Ascending aorta (tissue), 2 donors: ENCODE results near the gene PDE4B. TPM values are rescaled to one million over a fixed set of nuclear protein-coding genes. Genes with fewer than 3 reads are reported as not detected.
A peak's percentile ranks its signal among the peaks of the same experiment; 100 is the strongest.

Experiments used
- DNase-seq, 2 donors: peaks; one replicate each; pipeline ENCODE4 v3.0.0-alpha.2; 2019; ENCODE audit warnings: low spot score in 2 of 2
- H3K27ac ChIP-seq, 2 donors: fragments of 200-600 bp; sonication (generic); one replicate each; pipeline ENCODE4 v1.5.1; 2016 to 2017; ENCODE audit warnings: mild to moderate bottlenecking in 1 of 2
- H3K27me3 ChIP-seq: fragments of 200-600 bp; sonication (generic); one replicate; pipeline ENCODE4 v1.5.1; 2017
- H3K36me3 ChIP-seq, 2 donors: fragments of 200-600 bp; sonication (generic); one replicate each; pipeline ENCODE4 v1.5.1; 2016
- H3K4me1 ChIP-seq, 2 donors: fragments of 200-600 bp; sonication (generic); one replicate each; pipeline ENCODE4 v1.5.1; 2016 to 2017; ENCODE audit warnings: mild to moderate bottlenecking in 1 of 2
- H3K4me3 ChIP-seq, 2 donors: fragments of 200-600 bp; sonication (generic); one replicate each; pipeline ENCODE4 v1.5.1; 2016 to 2017; ENCODE audit warnings: mild to moderate bottlenecking in 1 of 2
- H3K9me3 ChIP-seq, 2 donors: fragments of 200-600 bp; sonication (generic); one replicate each; pipeline ENCODE4 v1.5.1; 2016
- intact Hi-C: fragments of 100-400 bp; cut with DNase I; formaldehyde crosslinking; loops from one replicate; pipeline ENCODE4 v1.15.1; 2023
- total RNA-seq: library from RNA; depleted of rRNA; stranded (reverse); fragments of >200 nt; gene quantifications from one replicate; pipeline ENCODE4 v1.1.0, GENCODE V29; 2016
- TF ChIP-seq, protein P1 (sequence below), 3 experiments: fragments of 200-600 bp in 2 of 3; fragments of 450-650 bp in 1 of 3; sonication (generic) in 2 of 3; IDR thresholded peaks; one replicate each; pipeline ENCODE4 v1.5.1; 2016 to 2019; ENCODE audit warnings: antibody characterized with exemption in 3 of 3, mild to moderate bottlenecking in 1 of 3, moderate library complexity in 1 of 3

The PDE4B gene
- total RNA-seq, 1 donor from 2014 or later, result 4.5 TPM

DNA sequence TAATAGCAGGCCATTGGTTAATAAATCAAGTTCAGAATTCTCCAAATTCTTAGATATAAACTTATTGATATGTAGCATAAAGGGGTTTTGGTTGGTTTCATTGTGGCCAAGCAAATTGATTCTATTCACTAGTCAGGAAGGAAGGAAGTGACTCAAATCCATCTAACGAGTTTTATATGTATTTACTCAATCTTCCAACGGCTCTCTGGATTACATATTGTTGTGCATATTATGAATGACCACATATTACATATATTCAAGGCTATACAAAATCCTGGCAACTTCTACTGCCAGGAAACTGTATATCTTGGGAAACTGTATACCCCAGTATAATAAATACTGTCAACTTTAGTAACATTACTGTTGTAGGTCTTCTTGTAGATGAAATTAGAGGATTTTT, 20.1 kb upstream of the PDE4B start:
- Histone ChIP-seq H3K36me3 (no peaks in the 10 kb centered on the region), H3K4me3 (no peak overlapping the region), H3K9me3 (no peaks in the 10 kb centered on the region), H3K4me1 (no peaks in the 10 kb centered on the region), H3K27ac (no peak overlapping the region), H3K27me3 (no peaks in the 10 kb centered on the region)
- intact Hi-C loops, result no loop called here
- TF ChIP-seq, protein P1, sequence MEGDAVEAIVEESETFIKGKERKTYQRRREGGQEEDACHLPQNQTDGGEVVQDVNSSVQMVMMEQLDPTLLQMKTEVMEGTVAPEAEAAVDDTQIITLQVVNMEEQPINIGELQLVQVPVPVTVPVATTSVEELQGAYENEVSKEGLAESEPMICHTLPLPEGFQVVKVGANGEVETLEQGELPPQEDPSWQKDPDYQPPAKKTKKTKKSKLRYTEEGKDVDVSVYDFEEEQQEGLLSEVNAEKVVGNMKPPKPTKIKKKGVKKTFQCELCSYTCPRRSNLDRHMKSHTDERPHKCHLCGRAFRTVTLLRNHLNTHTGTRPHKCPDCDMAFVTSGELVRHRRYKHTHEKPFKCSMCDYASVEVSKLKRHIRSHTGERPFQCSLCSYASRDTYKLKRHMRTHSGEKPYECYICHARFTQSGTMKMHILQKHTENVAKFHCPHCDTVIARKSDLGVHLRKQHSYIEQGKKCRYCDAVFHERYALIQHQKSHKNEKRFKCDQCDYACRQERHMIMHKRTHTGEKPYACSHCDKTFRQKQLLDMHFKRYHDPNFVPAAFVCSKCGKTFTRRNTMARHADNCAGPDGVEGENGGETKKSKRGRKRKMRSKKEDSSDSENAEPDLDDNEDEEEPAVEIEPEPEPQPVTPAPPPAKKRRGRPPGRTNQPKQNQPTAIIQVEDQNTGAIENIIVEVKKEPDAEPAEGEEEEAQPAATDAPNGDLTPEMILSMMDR (IDR thresholded peaks at IDR 0.05), result no peak
- DNase-seq, result no peak

DNA sequence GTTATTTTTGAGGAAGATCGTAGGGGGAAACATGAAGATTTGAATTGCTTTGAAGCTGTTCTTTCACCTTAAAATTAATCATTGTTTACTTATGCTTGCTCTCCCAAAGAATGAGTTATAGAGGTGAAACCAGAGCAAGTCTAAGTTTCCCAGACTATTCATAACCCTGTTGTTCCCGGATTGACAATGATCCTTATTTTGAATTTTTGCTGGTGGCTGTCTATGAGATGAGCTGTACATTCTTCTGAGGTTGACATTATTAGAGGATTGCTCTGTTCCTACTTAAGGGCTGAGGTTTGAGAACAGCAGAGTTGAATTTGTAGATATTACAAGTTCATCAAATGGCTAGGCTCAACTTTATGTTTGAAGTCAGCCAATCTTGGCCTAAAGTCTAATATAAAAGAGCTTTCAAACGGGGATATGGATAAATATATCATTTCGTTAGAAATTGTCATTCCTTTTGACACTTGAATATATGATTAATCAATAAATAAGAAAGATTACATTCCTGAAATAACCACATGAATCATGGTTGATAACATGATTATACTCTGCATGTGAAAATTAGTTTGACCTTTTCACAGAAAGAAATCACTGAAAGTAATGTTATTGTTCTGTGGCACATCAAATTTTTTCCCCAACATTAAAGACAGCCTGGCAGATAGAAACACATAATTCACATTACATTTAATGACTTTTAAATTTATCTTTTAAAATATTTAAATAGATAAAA, 19.1 kb upstream of the PDE4B start:
- H3K9me3 ChIP-seq, result no peaks in the 10 kb centered on the region
- H3K36me3 ChIP-seq, result no peaks in the 10 kb centered on the region
- DNase-seq, result no peak
- TF ChIP-seq, protein P1 (IDR thresholded peaks at IDR 0.05), result no peak
- H3K27ac ChIP-seq, result no peak overlapping the region
- no peaks in the 10 kb centered on the region for H3K27me3 ChIP-seq
- intact Hi-C loops, result no loop called here
- H3K4me1 ChIP-seq, result no peaks in the 10 kb centered on the region
- H3K4me3 ChIP-seq, result no peak overlapping the region

DNA sequence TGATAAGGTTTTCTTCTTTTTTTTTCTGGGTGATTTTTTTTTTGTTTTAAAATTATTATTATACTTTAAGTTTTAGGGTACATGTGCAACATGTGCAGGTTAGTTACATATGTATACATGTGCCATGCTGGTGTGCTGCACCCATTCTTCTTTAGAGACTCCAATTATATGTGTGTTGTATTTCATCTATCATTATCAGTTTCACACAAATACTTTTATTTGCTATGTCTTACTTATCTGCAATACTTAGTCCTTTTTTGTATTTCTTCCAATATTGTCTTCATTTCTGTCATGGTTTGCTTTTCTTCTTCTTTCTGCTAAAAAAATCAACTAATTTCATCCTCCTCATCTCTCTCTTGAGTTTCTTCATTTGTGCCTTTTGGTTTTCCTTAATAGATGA, 3.9 kb upstream of the PDE4B start:
- no peaks in the 10 kb centered on the region for H3K36me3 ChIP-seq
- H3K27me3 ChIP-seq, result no peaks in the 10 kb centered on the region
- no peak for DNase-seq
- H3K4me1 ChIP-seq, result no peaks in the 10 kb centered on the region
- H3K4me3 ChIP-seq, result no peak overlapping the region
- no peak overlapping the region for H3K27ac ChIP-seq
- intact Hi-C loops, result no loop called here
- H3K9me3 ChIP-seq, result no peaks in the 10 kb centered on the region
- TF ChIP-seq, protein P1 (IDR thresholded peaks at IDR 0.05), result no peak

DNA sequence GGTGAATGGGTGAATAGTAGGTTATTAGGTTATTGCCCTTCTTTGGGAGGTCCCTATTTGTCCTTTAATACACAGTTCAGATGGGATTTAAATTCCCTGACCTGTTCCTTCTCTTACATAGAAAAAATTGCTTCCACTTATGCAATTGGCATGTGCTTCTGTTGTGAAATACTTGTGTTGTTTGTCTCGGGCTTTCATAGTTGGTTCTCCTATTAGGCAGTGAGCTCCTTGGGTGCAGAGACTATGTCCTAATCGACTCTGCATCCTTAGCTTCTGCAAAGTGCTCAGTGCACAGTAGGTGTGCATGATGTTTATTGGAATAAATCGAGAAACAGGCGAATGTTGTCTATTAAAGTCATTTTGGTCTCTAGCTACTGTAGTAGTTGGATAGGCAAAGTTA, 1.3 kb upstream of the PDE4B start:
- intact Hi-C loops, result no loop called here
- Histone ChIP-seq H3K27ac (no peak overlapping the region), H3K36me3 (no peaks in the 10 kb centered on the region), H3K27me3 (no peaks in the 10 kb centered on the region), H3K9me3 (no peaks in the 10 kb centered on the region), H3K4me1 (no peaks in the 10 kb centered on the region), H3K4me3 (no peak overlapping the region)
- DNase-seq, result no peak
- TF ChIP-seq, protein P1 (IDR thresholded peaks at IDR 0.05), result no peak

DNA sequence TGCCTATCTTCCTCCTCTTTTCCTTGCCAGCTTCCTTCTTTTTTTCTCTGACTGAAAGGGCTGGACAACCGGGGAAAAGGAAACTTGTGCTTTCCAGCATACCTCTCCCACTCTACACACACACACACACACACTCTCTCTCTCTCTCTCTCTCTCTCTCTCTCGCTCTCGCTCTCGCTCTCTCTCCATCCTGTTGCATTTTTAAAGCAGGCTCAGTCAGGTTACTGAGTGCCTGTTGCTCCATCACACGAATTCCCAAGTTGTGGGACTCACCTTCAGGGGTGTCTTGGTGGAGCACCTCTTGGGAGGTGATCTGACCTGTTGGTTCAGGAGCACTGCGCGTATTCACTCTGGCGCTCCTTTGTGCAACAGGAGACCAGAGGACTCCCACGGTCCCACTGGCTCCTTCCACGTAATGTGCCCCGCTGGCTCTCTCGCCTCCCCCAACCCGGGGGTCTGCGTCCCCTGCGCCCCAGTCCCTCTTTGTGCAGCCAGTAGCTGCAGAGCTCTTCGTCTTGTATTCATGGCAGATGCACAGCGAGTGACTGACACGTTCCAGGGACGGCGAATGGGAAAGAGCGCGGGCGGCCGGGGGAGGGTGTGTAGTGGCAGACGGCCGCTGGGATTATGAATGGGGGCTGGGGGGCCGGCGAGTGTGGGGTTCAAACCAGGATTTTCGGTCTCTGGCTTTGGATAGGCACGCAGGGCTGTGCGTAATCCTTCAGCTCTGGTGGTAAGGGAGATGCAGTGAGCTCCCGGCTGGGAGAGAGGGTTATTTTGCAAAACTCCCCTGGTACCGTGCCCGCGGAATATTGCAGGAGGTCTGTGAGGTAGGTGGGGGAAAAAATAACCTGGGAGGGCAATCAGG, 660 bp upstream of the PDE4B start:
- TF ChIP-seq, protein P1 (IDR thresholded peaks at IDR 0.05), result no peak
- no peaks in the 10 kb centered on the region for H3K4me1 ChIP-seq
- H3K27ac ChIP-seq, result no peak overlapping the region
- no peak for DNase-seq
- peak overlapping the region; percentile 21 to 52 for H3K4me3 ChIP-seq
- H3K27me3 ChIP-seq, result no peaks in the 10 kb centered on the region
- H3K36me3 ChIP-seq, result no peaks in the 10 kb centered on the region
- no peaks in the 10 kb centered on the region for H3K9me3 ChIP-seq
- intact Hi-C loops, result no loop called here
